Retinal pigment epithelial cell (primary cell): Measurements from ENCODE around the gene KLK7.

ENCODE experiments used
- DNase-seq: peaks from one replicate; pipeline ENCODE4 v3.0.0-alpha.2; 2010; ENCODE audit warnings: low read depth
- H3K4me3 ChIP-seq: 2 replicates; pipeline ENCODE4 v1.5.1; 2011; ENCODE audit warnings: mild to moderate bottlenecking, low read length, control low read depth, moderate library complexity
- CTCF ChIP-seq: conservative IDR thresholded peaks from 2 replicates; pipeline ENCODE4 v1.5.1; 2011; ENCODE audit warnings: low read depth, low read length, control low read depth, inconsistent platforms

Gene KLK7

GRCh38 chr19:51012661-51013190 is 29.0 kb upstream of the KLK7 start:
- DNase-seq, result no peak
- no peak for TF ChIP-seq CTCF
- H3K4me3 ChIP-seq, result no peak overlapping the region

- TF ChIP-seq CTCF, result no peak
- no peak overlapping the region for H3K4me3 ChIP-seq
- DNase-seq, result no peak
These were observed 26.5 kb upstream of the KLK7 start for GRCh38 chr19:51010066-51010795.

GRCh38 chr19:51009061-51009891 is 25.6 kb upstream of the KLK7 start:
- no peak for DNase-seq
- H3K4me3 ChIP-seq, result no peak overlapping the region
- no peak for TF ChIP-seq CTCF

GRCh38 chr19:51007488-51007887 is 23.8 kb upstream of the KLK7 start:
- TF ChIP-seq CTCF, result no peak
- no peak overlapping the region for H3K4me3 ChIP-seq
- DNase-seq, result no peak

GRCh38 chr19:51006406-51006805 is 22.7 kb upstream of the KLK7 start:
- DNase-seq, result no peak
- TF ChIP-seq CTCF, result no peak

GRCh38 chr19:51005248-51005647 is 21.5 kb upstream of the KLK7 start:
- H3K4me3 ChIP-seq, result no peak overlapping the region
- TF ChIP-seq CTCF, result no peak
- no peak for DNase-seq

More at GRCh38 chr19:51006406-51006805, 22.7 kb upstream of the KLK7 start:
- H3K4me3 ChIP-seq, result no peak overlapping the region
